CD4-positive, alpha-beta T cell (primary cell): Measurements from ENCODE around the gene ANKRD63. TPM values are rescaled to one million over a fixed set of nuclear protein-coding genes. Genes with fewer than 3 reads are reported as not detected.

Experiments
- ATAC-seq: fragments of 200-7000 bp; cut with Tn5 transposase; one replicate; pipeline ENCODE4 v1.10.0; 2022; ENCODE audit warnings: mild to moderate bottlenecking; ENCODE audit not compliant: poor library complexity
- CTCF ChIA-PET: fragments of 350-600 bp; sonication (Branson Sonifier 250); formaldehyde crosslinking; loops from one replicate; lab custom pipeline; 2021; ENCODE audit warnings: antibody characterized with exemption, inconsistent platforms; lab: Charles Lee
- POLR2A ChIA-PET: fragments of 350-600 bp; sonication (Branson Sonifier 250); formaldehyde crosslinking; loops from one replicate; lab custom pipeline; 2021; ENCODE audit warnings: antibody characterized with exemption, inconsistent platforms; lab: Charles Lee
- DNase-seq, 14 experiments: peaks; one replicate each; pipeline ENCODE4 v3.0.0-alpha.2; 2013 to 2020; ENCODE audit warnings: mixed read lengths in 2 of 14
- H3K27ac ChIP-seq, 2 donors: one replicate each; pipeline versions ENCODE4 v1.5.1 to v1.7.0; 2013; ENCODE audit warnings: low read length in 2 of 2, low read depth in 1 of 2, mild to moderate bottlenecking in 1 of 2
- H3K27me3 ChIP-seq, 2 experiments: 1 replicate in 1 of 2; 2 replicates in 1 of 2; pipeline versions ENCODE4 v1.6.1 to v1.7.0; 2013; ENCODE audit warnings: low read length in 2 of 2, control low read depth in 1 of 2, mild to moderate bottlenecking in 1 of 2, moderate library complexity in 1 of 2; ENCODE audit not compliant: insufficient read depth in 2 of 2, control insufficient read depth in 1 of 2
- H3K36me3 ChIP-seq: one replicate; pipeline ENCODE4 v1.6.1; 2013; ENCODE audit warnings: low read length, control low read depth; ENCODE audit not compliant: insufficient read depth
- H3K4me1 ChIP-seq: one replicate; pipeline ENCODE4 v1.6.1; 2013; ENCODE audit warnings: low read length, control low read depth; ENCODE audit not compliant: insufficient read depth
- H3K4me3 ChIP-seq: one replicate; pipeline ENCODE4 v1.5.1; 2013; ENCODE audit warnings: mild to moderate bottlenecking, low read length, moderate library complexity
- H3K9me3 ChIP-seq, 2 experiments: 1 replicate in 1 of 2; 2 replicates in 1 of 2; pipeline versions ENCODE4 v1.6.1 to v1.7.0; 2013; ENCODE audit warnings: low read length in 2 of 2, mild to moderate bottlenecking in 2 of 2, control low read depth in 1 of 2, moderate library complexity in 1 of 2; ENCODE audit not compliant: control insufficient read depth in 1 of 2, insufficient read depth in 1 of 2
- H3K27ac Mint-ChIP-seq: one replicate; pipeline ENCODE4 v1.8.0; 2020; ENCODE audit warnings: mixed read lengths
- H3K27me3 Mint-ChIP-seq: one replicate; pipeline ENCODE4 v1.8.0; 2021; ENCODE audit warnings: mixed read lengths
- H3K36me3 Mint-ChIP-seq: one replicate; pipeline ENCODE4 v1.8.0; 2021; ENCODE audit warnings: low read depth, mixed read lengths
- H3K4me1 Mint-ChIP-seq: one replicate; pipeline ENCODE4 v1.8.0; 2021; ENCODE audit warnings: low read depth, mixed read lengths
- H3K4me3 Mint-ChIP-seq: one replicate; pipeline ENCODE4 v1.8.0; 2020; ENCODE audit warnings: mild to moderate bottlenecking, mixed read lengths
- H3K9me3 Mint-ChIP-seq: one replicate; pipeline ENCODE4 v1.8.0; 2020; ENCODE audit warnings: mixed read lengths
- CTCF ChIP-seq: fragments of 200-600 bp; IDR thresholded peaks from one replicate; pipeline ENCODE4 v1.8.0; 2022; ENCODE audit warnings: antibody characterized with exemption, mild to moderate bottlenecking
- intact Hi-C, 2 experiments: fragments of 100-400 bp; cut with DNase I in 1 of 2; cut with micrococcal nuclease in 1 of 2; formaldehyde crosslinking; loops; one replicate each; pipeline versions ENCODE4 v1.15.1 to v1.9.0; 2023 to 2025; cut with DNase I, micrococcal nuclease
- total RNA-seq, 174 experiments: library from RNA in 2 of 174; stranded (reverse) in 2 of 174; gene quantifications; one replicate each; pipeline ENCODE4 v1.2.3 and lab custom pipeline; 2021 to 2026

The ANKRD63 gene
- total RNA-seq, 2 experiments from 2014 or later, result not detected

DNA sequence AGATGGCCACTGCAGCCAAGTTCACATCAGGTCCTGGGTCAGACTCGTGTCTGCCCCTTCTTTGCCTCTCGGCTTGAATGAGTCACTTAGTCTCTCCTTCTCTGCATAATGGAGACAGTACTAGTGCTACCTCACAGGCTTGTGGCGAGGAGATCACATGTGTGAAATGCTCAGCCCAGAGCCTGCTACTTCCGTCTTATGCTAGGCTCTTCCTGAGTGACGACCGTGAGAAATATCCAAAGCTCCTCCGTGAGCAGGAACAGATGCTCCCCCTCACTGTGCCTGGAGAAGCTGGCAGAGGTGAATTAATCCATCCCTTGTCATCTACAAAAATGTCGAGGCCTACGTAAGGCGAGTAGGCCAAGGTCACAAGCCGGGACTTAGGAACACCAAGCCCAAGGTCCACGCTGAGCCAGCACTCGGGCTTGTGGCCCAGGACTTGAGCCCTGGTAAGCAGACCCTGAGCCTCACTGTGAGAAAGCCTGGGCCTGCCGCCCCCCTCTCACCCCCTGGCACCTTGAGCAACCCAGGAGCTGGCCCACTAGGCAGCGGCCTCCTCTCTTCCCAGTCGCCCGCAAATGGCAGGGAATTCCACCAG, 26.1 kb downstream of the ANKRD63 start:
- Histone ChIP-seq H3K4me3 (no peak overlapping the region), H3K4me1 (peaks cover 26% of the 10 kb centered on the region), H3K27me3 (peaks cover 19 to 24% of the 10 kb centered on the region in 2 experiments), H3K27ac (no peak overlapping the region), H3K9me3 (no peaks in the 10 kb centered on the region), H3K36me3 (no peaks in the 10 kb centered on the region)
- CTCF ChIA-PET, result no interaction called here
- DNase-seq, result peak in 3 of 14 experiments; percentile 41 to 64 (median 54)
- H3K27ac Mint-ChIP-seq, result no peak overlapping the region
- no peaks in the 10 kb centered on the region for H3K9me3 Mint-ChIP-seq
- no peak for TF ChIP-seq CTCF
- ATAC-seq, result no peak
- peaks cover 29% of the 10 kb centered on the region for H3K27me3 Mint-ChIP-seq
- H3K4me3 Mint-ChIP-seq, result no peak overlapping the region
- H3K4me1 Mint-ChIP-seq, result peaks cover 5% of the 10 kb centered on the region
- intact Hi-C loops, result no loop called here
- no peaks in the 10 kb centered on the region for H3K36me3 Mint-ChIP-seq
- POLR2A ChIA-PET, result no interaction called here

- Histone ChIP-seq H3K9me3 (no peaks in the 10 kb centered on the region), H3K4me3 (no peak overlapping the region), H3K36me3 (no peaks in the 10 kb centered on the region), H3K4me1 (peaks cover 26% of the 10 kb centered on the region), H3K27me3 (peaks cover 20 to 30% of the 10 kb centered on the region in 2 experiments), H3K27ac (no peak overlapping the region)
- H3K27me3 Mint-ChIP-seq, result peaks cover 41% of the 10 kb centered on the region
- intact Hi-C loops, result no loop called here
- no peaks in the 10 kb centered on the region for H3K9me3 Mint-ChIP-seq
- ChIA-PET POLR2A (no interaction called here), CTCF (no interaction called here)
- no peak for TF ChIP-seq CTCF
- H3K4me3 Mint-ChIP-seq, result no peak overlapping the region
- peaks cover 9% of the 10 kb centered on the region for H3K4me1 Mint-ChIP-seq
- H3K36me3 Mint-ChIP-seq, result no peaks in the 10 kb centered on the region
- no peak overlapping the region for H3K27ac Mint-ChIP-seq
- no peak for ATAC-seq
- DNase-seq, result no peak
These were observed 27.8 kb downstream of the ANKRD63 start for GRCh38 chr15:40255033-40255432.

DNA sequence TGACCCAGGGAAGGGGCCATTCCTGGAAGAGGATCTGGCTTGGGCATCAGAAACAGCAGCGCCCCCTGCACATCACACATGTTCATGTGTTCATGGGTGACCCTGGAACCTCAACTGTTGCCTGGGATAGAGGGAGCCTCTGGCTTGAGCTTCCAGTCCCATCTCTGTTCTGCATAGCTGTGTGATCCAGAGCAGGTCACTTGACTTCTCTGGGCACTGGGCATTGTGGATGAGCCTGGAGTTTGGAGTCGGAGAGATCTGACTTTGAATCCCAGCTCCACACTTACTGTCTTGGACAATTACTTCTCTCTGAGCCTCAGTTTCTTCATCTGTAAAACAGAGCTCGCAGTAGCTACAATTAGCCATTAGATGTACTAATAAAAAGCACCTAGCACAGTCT, 28.4 kb downstream of the ANKRD63 start:
- intact Hi-C loops, result no loop called here
- Histone ChIP-seq H3K4me1 (peaks cover 26% of the 10 kb centered on the region), H3K27ac (no peak overlapping the region), H3K9me3 (no peaks in the 10 kb centered on the region), H3K36me3 (no peaks in the 10 kb centered on the region), H3K27me3 (peaks cover 20 to 30% of the 10 kb centered on the region in 2 experiments), H3K4me3 (no peak overlapping the region)
- H3K4me3 Mint-ChIP-seq, result no peak overlapping the region
- H3K36me3 Mint-ChIP-seq, result no peaks in the 10 kb centered on the region
- DNase-seq, result no peak
- peaks cover 37% of the 10 kb centered on the region for H3K27me3 Mint-ChIP-seq
- no peak overlapping the region for H3K27ac Mint-ChIP-seq
- ChIA-PET POLR2A (interaction anchor here (0.7 kb wide), 1 partner anchor 53 kb away, joined by 3 read pairs; the partner anchor contains the start of gene PLCB2), CTCF (no interaction called here)
- no peak for ATAC-seq
- no peaks in the 10 kb centered on the region for H3K9me3 Mint-ChIP-seq
- H3K4me1 Mint-ChIP-seq, result peaks cover 9% of the 10 kb centered on the region
- no peak for TF ChIP-seq CTCF
